Spinal cord (tissue), 10 donors: Measurements from ENCODE around the gene FKBP2. TPM values are rescaled to one million over a fixed set of nuclear protein-coding genes. Genes with fewer than 3 reads are reported as not detected.

Source experiments
- DNase-seq, 6 donors: peaks; one replicate each; pipeline versions ENCODE4 v3.0.0 to v3.0.0-alpha.2; 2013 to 2015; ENCODE audit warnings: low spot score in 6 of 6, low read depth in 4 of 6
- H3K27ac ChIP-seq: one replicate; pipeline ENCODE4 v1.5.1; 2013; ENCODE audit warnings: low read depth, low read length, control low read depth
- H3K27me3 ChIP-seq: one replicate; pipeline ENCODE4 v1.6.1; 2013; ENCODE audit warnings: low read length; ENCODE audit not compliant: control insufficient read depth, insufficient read depth
- H3K36me3 ChIP-seq: one replicate; pipeline ENCODE4 v1.6.1; 2013; ENCODE audit warnings: low read length; ENCODE audit not compliant: control insufficient read depth, insufficient read depth
- H3K4me1 ChIP-seq: one replicate; pipeline ENCODE4 v1.6.1; 2013; ENCODE audit warnings: low read length; ENCODE audit not compliant: control insufficient read depth, insufficient read depth
- H3K4me3 ChIP-seq: one replicate; pipeline ENCODE4 v1.5.1; 2013; ENCODE audit warnings: low read depth, low read length, control low read depth
- H3K9me3 ChIP-seq: one replicate; pipeline ENCODE4 v1.6.1; 2013; ENCODE audit warnings: low read length; ENCODE audit not compliant: control insufficient read depth, insufficient read depth
- WGBS: methylation state at CpG from one replicate; pipeline ENCODE4 v1.1.5; 2013; ENCODE audit warnings: missing lambda C conversion rate; ENCODE audit not compliant: insufficient coverage; 5-methylcytosine and 5-hydroxymethylcytosine counted together
- polyA plus RNA-seq, 2 donors: library from polyadenylated mRNA; unstranded; fragments of 120-200 nt; gene quantifications; one replicate each; pipeline ENCODE4 v1.2.1, GENCODE V29; 2013; ENCODE audit not compliant: insufficient read length in 2 of 2
- total RNA-seq, 2 donors: library from RNA; depleted of rRNA in 1 of 2; stranded (reverse); fragments of 120-200 nt in 1 of 2; fragments of >200 nt in 1 of 2; gene quantifications; one replicate each; pipeline versions ENCODE4 v1.2.3 to v1.2.4, GENCODE V29; 2013 to 2014
- donor health status: healthy.

Gene FKBP2
- total and polyA plus RNA-seq, 4 donors = 43.6 to 120 (median 102) TPM

- H3K4me1 ChIP-seq = peaks cover 47% of the 10 kb centered on the region
- H3K36me3 ChIP-seq = peaks cover 31% of the 10 kb centered on the region
- no peaks in the 10 kb centered on the region for H3K9me3 ChIP-seq
- no peaks in the 10 kb centered on the region for H3K27me3 ChIP-seq
- DNase-seq = peak; percentile 72 to 96 (median 80)
- peak within 1 kb of the TSS; percentile 69 for H3K27ac ChIP-seq
- H3K4me3 ChIP-seq = peak within 1 kb of the TSS; percentile 73
- WGBS = 0% methylated on average over 46 of the region's 54 CpGs
Observed at GRCh38 chr11:64225608-64226506, 15.0 kb upstream of the FKBP2 start, which contains the start of the genes NUDT22 and TRPT1. Gene NUDT22, plus strand, starts transcription at chr11:64226274. Its CDS starts 379 bp downstream, at chr11:64226653. Gene TRPT1, minus strand, starts transcription at chr11:64226186. Its CDS starts 326 bp downstream, at chr11:64225860.

- peak in 1 of 6 donors; percentile 17 for DNase-seq
- H3K27me3 ChIP-seq = no peaks in the 10 kb centered on the region
- no peaks in the 10 kb centered on the region for H3K9me3 ChIP-seq
- H3K27ac ChIP-seq = peak overlapping the region; percentile 50
- peaks cover 27% of the 10 kb centered on the region for H3K36me3 ChIP-seq
- H3K4me1 ChIP-seq = peaks cover 55% of the 10 kb centered on the region
- WGBS = 21% methylated on average over 26 of the region's 26 CpGs
- peak overlapping the region; percentile 73 for H3K4me3 ChIP-seq
Observed at GRCh38 chr11:64226507-64227051, 14.3 kb upstream of the FKBP2 start.

- Histone ChIP-seq H3K4me3 (peak overlapping the region; percentile 73), H3K36me3 (peaks cover 34% of the 10 kb centered on the region), H3K27ac (no peak overlapping the region), H3K4me1 (peaks cover 64% of the 10 kb centered on the region), H3K27me3 (no peaks in the 10 kb centered on the region), H3K9me3 (no peaks in the 10 kb centered on the region)
- 100% methylated on average over 1 of the region's 3 CpGs for WGBS
- DNase-seq = no peak
Observed at GRCh38 chr11:64227405-64227956, 13.4 kb upstream of the FKBP2 start.

GRCh38 chr11:64229090-64229743, 11.7 kb upstream of the FKBP2 start:
- peaks cover 78% of the 10 kb centered on the region for H3K4me1 ChIP-seq
- peak overlapping the region; percentile 97 for H3K27ac ChIP-seq
- DNase-seq = no peak
- no peaks in the 10 kb centered on the region for H3K27me3 ChIP-seq
- 91% methylated on average over 4 of the region's 12 CpGs for WGBS
- H3K36me3 ChIP-seq = peaks cover 22% of the 10 kb centered on the region
- no peaks in the 10 kb centered on the region for H3K9me3 ChIP-seq
- H3K4me3 ChIP-seq = peak overlapping the region; percentile 92

GRCh38 chr11:64229744-64230170, 11.1 kb upstream of the FKBP2 start:
- peak overlapping the region; percentile 92 for H3K4me3 ChIP-seq
- H3K27ac ChIP-seq = peak overlapping the region; percentile 97
- H3K36me3 ChIP-seq = peaks cover 16% of the 10 kb centered on the region
- no peaks in the 10 kb centered on the region for H3K9me3 ChIP-seq
- DNase-seq = no peak
- H3K4me1 ChIP-seq = peaks cover 73% of the 10 kb centered on the region
- WGBS = 9% methylated on average over 7 of the region's 13 CpGs
- no peaks in the 10 kb centered on the region for H3K27me3 ChIP-seq

GRCh38 chr11:64230171-64230984, 10.5 kb upstream of the FKBP2 start, which contains the start of gene DNAJC4:
Gene DNAJC4, plus strand, starts transcription at chr11:64230548. Its CDS starts 307 bp downstream, at chr11:64230855.
- under 1% methylated on average over 60 of the region's 62 CpGs for WGBS
- H3K4me1 ChIP-seq = peaks cover 72% of the 10 kb centered on the region
- H3K36me3 ChIP-seq = peaks cover 11% of the 10 kb centered on the region
- H3K27ac ChIP-seq = peak within 1 kb of the TSS; percentile 97
- H3K4me3 ChIP-seq = peak within 1 kb of the TSS; percentile 92
- H3K9me3 ChIP-seq = no peaks in the 10 kb centered on the region
- peak; percentile 84 to 99 (median 92) for DNase-seq
- no peaks in the 10 kb centered on the region for H3K27me3 ChIP-seq

- 3% methylated on average over 4 of the region's 8 CpGs for WGBS
- peaks cover 73% of the 10 kb centered on the region for H3K4me1 ChIP-seq
- peak overlapping the region; percentile 92 for H3K4me3 ChIP-seq
- peak in 1 of 6 donors; percentile 48 for DNase-seq
- no peaks in the 10 kb centered on the region for H3K9me3 ChIP-seq
- H3K27ac ChIP-seq = peak overlapping the region; percentile 97
- no peaks in the 10 kb centered on the region for H3K27me3 ChIP-seq
- peaks cover 17% of the 10 kb centered on the region for H3K36me3 ChIP-seq
Observed at GRCh38 chr11:64230985-64231365, 9.9 kb upstream of the FKBP2 start.

- no peak overlapping the region for H3K4me3 ChIP-seq
- no peak for DNase-seq
- no peaks in the 10 kb centered on the region for H3K27me3 ChIP-seq
- peaks cover 21% of the 10 kb centered on the region for H3K36me3 ChIP-seq
- no peak overlapping the region for H3K27ac ChIP-seq
- H3K4me1 ChIP-seq = peaks cover 73% of the 10 kb centered on the region
- 87% methylated on average over 7 of the region's 7 CpGs for WGBS
- no peaks in the 10 kb centered on the region for H3K9me3 ChIP-seq
Observed at GRCh38 chr11:64231546-64231945, 9.3 kb upstream of the FKBP2 start.
